SK-N-SH treated with all-trans-retinoic acid at 6 μM for 48 hours (cell line): ENCODE measurements around the gene CSTA.

Source experiments
- ATAC-seq: fragments of 200-7000 bp; cut with Tn5 transposase; 3 replicates; pipeline ENCODE4 v1.9.1; 2020; ENCODE audit warnings: mild to moderate bottlenecking, moderate library complexity
- ARNTL ChIP-seq: fragments of 450-650 bp; formaldehyde crosslinking; IDR thresholded peaks from 2 replicates; pipeline ENCODE4 v1.5.0; 2020; ENCODE audit warnings: low read depth, mild to moderate bottlenecking, moderate library complexity, borderline replicate concordance
- CREB5 ChIP-seq: fragments of 250-450 bp; sonication (Bioruptor Pico); IDR thresholded peaks from 2 replicates; pipeline ENCODE4 v1.5.1; 2020; ENCODE audit warnings: low read depth, mild to moderate bottlenecking, moderate library complexity
- CSDC2 ChIP-seq: fragments of 250-450 bp; sonication (Bioruptor Pico); IDR thresholded peaks from 2 replicates; pipeline ENCODE4 v1.5.0; 2020; ENCODE audit warnings: mild to moderate bottlenecking, moderate library complexity
- CSRNP3 ChIP-seq: fragments of 250-450 bp; sonication (Bioruptor Pico); IDR thresholded peaks from 2 replicates; pipeline ENCODE4 v1.5.1; 2021; ENCODE audit warnings: mild to moderate bottlenecking, moderate library complexity
- ESRRG ChIP-seq: fragments of 250-450 bp; sonication (Bioruptor Pico); IDR thresholded peaks from 2 replicates; pipeline ENCODE4 v1.6.1; 2021; ENCODE audit warnings: mild to moderate bottlenecking
- GLIS3 ChIP-seq: fragments of 250-450 bp; sonication (Bioruptor Pico); IDR thresholded peaks from 2 replicates; pipeline ENCODE4 v1.5.0; 2020; ENCODE audit warnings: mild to moderate bottlenecking, moderate library complexity
- ISL1 ChIP-seq: fragments of 250-450 bp; sonication (Bioruptor Pico); IDR thresholded peaks from 2 replicates; pipeline ENCODE4 v2.1.2; 2022; ENCODE audit warnings: mild to moderate bottlenecking, moderate library complexity
- PATZ1 ChIP-seq: fragments of 250-450 bp; sonication (Bioruptor Pico); IDR thresholded peaks from 2 replicates; pipeline ENCODE4 v1.8.0; 2020; ENCODE audit warnings: mild to moderate bottlenecking, moderate library complexity, borderline replicate concordance
- POU6F1 ChIP-seq: fragments of 250-450 bp; sonication (Bioruptor Pico); IDR thresholded peaks from 2 replicates; pipeline ENCODE4 v1.8.0; 2021; ENCODE audit warnings: low read depth, mild to moderate bottlenecking, moderate library complexity, borderline replicate concordance
- PPARA ChIP-seq: fragments of 250-450 bp; sonication (Bioruptor Pico); IDR thresholded peaks from 2 replicates; pipeline ENCODE4 v1.5.0; 2020; ENCODE audit warnings: mild to moderate bottlenecking, borderline replicate concordance
- RARB ChIP-seq: fragments of 250-450 bp; sonication (Bioruptor Pico); IDR thresholded peaks from 2 replicates; pipeline ENCODE4 v1.8.0; 2021; ENCODE audit warnings: mild to moderate bottlenecking, moderate library complexity
- SNAI2 ChIP-seq: fragments of 250-450 bp; sonication (Bioruptor Pico); IDR thresholded peaks from 2 replicates; pipeline ENCODE4 v1.5.0; 2020; ENCODE audit warnings: mild to moderate bottlenecking, moderate library complexity
- ZC3H10 ChIP-seq: fragments of 250-450 bp; sonication (Bioruptor Pico); IDR thresholded peaks from 2 replicates; pipeline ENCODE4 v1.5.1; 2021; ENCODE audit warnings: mild to moderate bottlenecking, moderate library complexity
- ZFP3 ChIP-seq: fragments of 250-450 bp; sonication (Bioruptor Pico); IDR thresholded peaks from 2 replicates; pipeline ENCODE4 v1.5.0; 2020; ENCODE audit warnings: mild to moderate bottlenecking, moderate library complexity
- ZFP30 ChIP-seq: fragments of 450-650 bp; formaldehyde crosslinking; IDR thresholded peaks from 2 replicates; pipeline ENCODE4 v1.5.0; 2022; ENCODE audit warnings: mild to moderate bottlenecking, moderate library complexity
- ZNF565 ChIP-seq: fragments of 450-650 bp; formaldehyde crosslinking; conservative IDR thresholded peaks from 2 replicates; pipeline ENCODE4 v1.5.0; 2020; ENCODE audit warnings: low read depth, mild to moderate bottlenecking, moderate library complexity
- ZNF8 ChIP-seq: fragments of 450-650 bp; formaldehyde crosslinking; IDR thresholded peaks from 2 replicates; pipeline ENCODE4 v1.5.0; 2020; ENCODE audit warnings: mild to moderate bottlenecking, moderate library complexity

Gene CSTA

GRCh38 chr3:122307094-122307687 is 17.9 kb upstream of the CSTA start (continued):
- TF ChIP-seq CSRNP3, result no peak

GRCh38 chr3:122307976-122308375 is 17.1 kb upstream of the CSTA start:
- TF ChIP-seq GLIS3 (CRISPR knock-in tag) (no peak), POU6F1 (no peak)
- ATAC-seq, result no peak

- no peak for ATAC-seq
- no peak for TF ChIP-seq ZFP30 (CRISPR knock-in tag)
- TF ChIP-seq PPARA, result no peak
- TF ChIP-seq CSRNP3, result no peak
- TF ChIP-seq RARB (CRISPR knock-in tag), result no peak
- TF ChIP-seq PATZ1 (CRISPR knock-in tag), result no peak
Observed at GRCh38 chr3:122310361-122310760, 14.7 kb upstream of the CSTA start.

GRCh38 chr3:122312826-122313225 is 12.2 kb upstream of the CSTA start:
- TF ChIP-seq SNAI2, result no peak
- TF ChIP-seq ZC3H10, result no peak
- TF ChIP-seq PATZ1 (CRISPR knock-in tag), result no peak
- no peak for TF ChIP-seq ZFP30 (CRISPR knock-in tag)
- no peak for TF ChIP-seq GLIS3 (CRISPR knock-in tag)
- TF ChIP-seq CSDC2, result no peak
- TF ChIP-seq ZNF565 (CRISPR knock-in tag), result no peak
- TF ChIP-seq ZNF8 (CRISPR knock-in tag), result no peak
- no peak for ATAC-seq

GRCh38 chr3:122313281-122313680 is 11.8 kb upstream of the CSTA start:
- TF ChIP-seq SNAI2, result no peak
- TF ChIP-seq ZC3H10, result no peak
- no peak for TF ChIP-seq CSDC2
- TF ChIP-seq, all 23 proteins: peak for 0
- ATAC-seq, result no peak

GRCh38 chr3:122314228-122314876 is 10.7 kb upstream of the CSTA start:
- ATAC-seq, result no peak
- TF ChIP-seq ZC3H10 (no peak), ESRRG (no peak), CSDC2 (no peak), RARB (CRISPR knock-in tag) (no peak), ZFP30 (CRISPR knock-in tag) (no peak), ZNF565 (CRISPR knock-in tag) (no peak), CREB5 (CRISPR knock-in tag) (no peak), ZFP3 (no peak), ISL1 (CRISPR knock-in tag) (no peak), ARNTL (no peak), POU6F1 (no peak), PATZ1 (CRISPR knock-in tag) (no peak), ZNF8 (CRISPR knock-in tag) (no peak)
